HCT116 (cell line): ENCODE results near the gene USP21. TPM values are rescaled to one million over a fixed set of nuclear protein-coding genes. Genes with fewer than 3 reads are reported as not detected.

Source experiments
- ATAC-seq: fragments of 200-7000 bp; cut with Tn5 transposase; 2 replicates; pipeline ENCODE4 v1.9.1; 2020; ENCODE audit warnings: mild to moderate bottlenecking, moderate library complexity
- BruUV-seq: library from RNA; stranded (reverse); fragments of 400-500 nt; replicated peaks from 2 replicates; lab custom pipeline; 2021; lab: Mats Ljungman, UMichigan
- CTCF ChIA-PET: fragments of 300-600 bp; sonication (Branson Sonifier 250); formaldehyde crosslinking; loops from one replicate; lab custom pipeline; 2021; ENCODE audit warnings: antibody characterized with exemption; lab: Charles Lee
- POLR2A ChIA-PET: fragments of 300-600, 350-600 bp; sonication (Branson Sonifier 250); formaldehyde crosslinking; loops from one replicate; lab custom pipeline; 2021; ENCODE audit warnings: antibody characterized with exemption; lab: Charles Lee
- RAD21 ChIA-PET, 2 experiments: fragments of 300-600 bp; sonication (Branson Sonifier 250); formaldehyde crosslinking; loops; one replicate each; lab custom pipeline; 2023; ENCODE audit warnings: low total read pairs in 2 of 2; ENCODE audit not compliant: uncharacterized antibody in 2 of 2, unreplicated experiment in 2 of 2, low non-redundant PET in 1 of 2; lab: Charles Lee
- DNase-seq: peaks from one replicate; pipeline ENCODE4 v3.0.0-alpha.2; 2010; ENCODE audit warnings: low read depth, low spot score
- H2AFZ ChIP-seq: fragments of 200-600 bp; shearing (Covaris generic), sonication (generic); 2 replicates; pipeline ENCODE4 v1.6.1; 2017; ENCODE audit warnings: low read depth, mixed run types, mixed read lengths, antibody characterized with exemption, low read length; ENCODE audit not compliant: poor library complexity, severe bottlenecking
- H3K27ac ChIP-seq: 2 replicates; pipeline ENCODE4 v1.5.1; 2012; ENCODE audit warnings: low read depth, low read length
- H3K27me3 ChIP-seq: fragments of 200-600 bp; sonication (generic); 2 replicates; pipeline ENCODE4 v1.6.1; 2016; ENCODE audit warnings: mixed run types, low read length, mixed read lengths; ENCODE audit not compliant: insufficient read depth
- H3K36me3 ChIP-seq, 2 experiments: fragments of 200-500 bp in 1 of 2; fragments of 200-600 bp in 1 of 2; sonication (Bioruptor generic) in 1 of 2; sonication (generic) in 1 of 2; 2 replicates each; pipeline versions ENCODE4 v1.5.1 to v1.6.1; 2014 to 2016; ENCODE audit warnings: low read length in 2 of 2, inconsistent platforms in 1 of 2, mixed read lengths in 1 of 2, mixed run types in 1 of 2; ENCODE audit not compliant: insufficient read depth in 2 of 2, control insufficient read depth in 1 of 2
- H3K4me1 ChIP-seq, 2 experiments: fragments of 200-600 bp in 1 of 2; sonication (generic) in 1 of 2; 2 replicates each; pipeline versions ENCODE4 v1.5.1 to v1.6.1; 2012 to 2017; ENCODE audit warnings: low read length in 2 of 2, inconsistent platforms in 1 of 2, mild to moderate bottlenecking in 1 of 2, mixed read lengths in 1 of 2, mixed run types in 1 of 2, moderate library complexity in 1 of 2; ENCODE audit not compliant: insufficient read depth in 2 of 2, control insufficient read depth in 1 of 2
- H3K4me2 ChIP-seq: fragments of 200-600 bp; sonication (generic); 2 replicates; pipeline ENCODE4 v1.6.1; 2017; ENCODE audit warnings: mixed run types, low read length, mixed read lengths
- H3K4me3 ChIP-seq, 2 experiments: fragments of 200-600 bp in 1 of 2; sonication (generic) in 1 of 2; replicated peaks in 1 of 2; 2 replicates each; pipeline ENCODE4 v1.5.1; 2011 to 2016; ENCODE audit warnings: low read length in 2 of 2, control low read depth in 1 of 2, low read depth in 1 of 2, mild to moderate bottlenecking in 1 of 2, mixed read lengths in 1 of 2, mixed run types in 1 of 2
- H3K79me2 ChIP-seq: fragments of 200-600 bp; sonication (generic); 2 replicates; pipeline ENCODE4 v1.6.1; 2017; ENCODE audit warnings: mild to moderate bottlenecking, mixed run types, low read length, moderate library complexity, mixed read lengths; ENCODE audit not compliant: insufficient read depth
- H3K9ac ChIP-seq: fragments of 200-600 bp; sonication (generic); 2 replicates; pipeline ENCODE4 v1.6.1; 2016; ENCODE audit warnings: low read length, mixed read lengths
- H3K9me2 ChIP-seq: fragments of 200-600 bp; sonication (generic), shearing (Covaris generic); 2 replicates; pipeline ENCODE4 v1.6.1; 2017; ENCODE audit warnings: mixed run types, mild to moderate bottlenecking, moderate library complexity; ENCODE audit not compliant: insufficient read depth
- H3K9me3 ChIP-seq, 2 experiments: fragments of 200-500 bp in 1 of 2; fragments of 200-600 bp in 1 of 2; sonication (Bioruptor generic) in 1 of 2; sonication (generic) in 1 of 2; 2 replicates each; pipeline ENCODE4 v1.6.1; 2014 to 2017; ENCODE audit warnings: low read length in 2 of 2, mixed read lengths in 2 of 2, inconsistent platforms in 1 of 2, low read depth in 1 of 2, mild to moderate bottlenecking in 1 of 2, mixed run types in 1 of 2, moderate library complexity in 1 of 2; ENCODE audit not compliant: control insufficient read depth in 1 of 2, insufficient read depth in 1 of 2
- H4K20me1 ChIP-seq: fragments of 200-600 bp; sonication (generic), shearing (Covaris generic); 2 replicates; pipeline ENCODE4 v1.6.1; 2017; ENCODE audit warnings: mixed run types, mild to moderate bottlenecking, moderate library complexity; ENCODE audit not compliant: insufficient read depth
- CBX3 ChIP-seq: IDR thresholded peaks from 2 replicates; pipeline ENCODE4 v1.6.1; 2012; ENCODE audit warnings: low read depth
- CEBPB ChIP-seq: IDR thresholded peaks from 2 replicates; pipeline ENCODE4 v1.6.1; 2012; ENCODE audit warnings: low read depth
- CTCF ChIP-seq, 3 experiments: fragments of 200-600 bp in 1 of 3; sonication (generic) in 1 of 3; IDR thresholded peaks in 2 of 3; conservative IDR thresholded peaks in 1 of 3; 2 replicates each; pipeline ENCODE4 v1.5.1; 2012 to 2017; ENCODE audit warnings: low read depth in 2 of 3, low read length in 2 of 3, antibody characterized with exemption in 1 of 3, borderline replicate concordance in 1 of 3, control low read depth in 1 of 3, mild to moderate bottlenecking in 1 of 3, mixed read lengths in 1 of 3, mixed run types in 1 of 3, moderate library complexity in 1 of 3; ENCODE audit not compliant: insufficient read depth in 1 of 3
- EGR1 ChIP-seq: IDR thresholded peaks from 2 replicates; pipeline ENCODE4 v1.6.1; 2012; ENCODE audit warnings: low read depth
- ELF1 ChIP-seq: IDR thresholded peaks from 2 replicates; pipeline ENCODE4 v1.6.1; 2012; ENCODE audit warnings: low read depth, borderline replicate concordance
- FOSL1 ChIP-seq: IDR thresholded peaks from 2 replicates; pipeline ENCODE4 v1.6.1; 2012; ENCODE audit warnings: low read depth
- JUND ChIP-seq: IDR thresholded peaks from 2 replicates; pipeline ENCODE4 v1.6.1; 2012
- MAX ChIP-seq: IDR thresholded peaks from 2 replicates; pipeline ENCODE4 v1.6.1; 2012
- REST ChIP-seq: IDR thresholded peaks from 2 replicates; pipeline ENCODE4 v1.6.1; 2012; ENCODE audit warnings: low read depth
- SIN3A ChIP-seq: IDR thresholded peaks from 2 replicates; pipeline ENCODE4 v1.6.1; 2012; ENCODE audit warnings: low read depth
- TCF7L2 ChIP-seq: IDR thresholded peaks from 2 replicates; pipeline ENCODE4 v1.7.0; 2011; ENCODE audit warnings: borderline replicate concordance, inconsistent platforms; ENCODE audit not compliant: insufficient read depth, insufficient read length; ENCODE audit errors: extremely low read depth
- YY1 ChIP-seq: IDR thresholded peaks from 2 replicates; pipeline ENCODE4 v1.6.1; 2011; ENCODE audit warnings: low read length, low read depth, moderate library complexity, mild to moderate bottlenecking; ENCODE audit not compliant: insufficient replicate concordance; ENCODE audit errors: extremely low read depth
- ZBTB33 ChIP-seq: IDR thresholded peaks from 2 replicates; pipeline ENCODE4 v1.6.1; 2011; ENCODE audit warnings: mild to moderate bottlenecking, low read length, moderate library complexity; ENCODE audit not compliant: insufficient replicate concordance; ENCODE audit errors: extremely low read depth
- ZFX ChIP-seq: fragments of 450-650 bp; IDR thresholded peaks from 2 replicates; pipeline ENCODE4 v1.6.1; 2017
- intact Hi-C: fragments of 100-400 bp; cut with micrococcal nuclease; formaldehyde crosslinking; loops from 2 replicates; pipeline ENCODE4 v1.10.0; 2022
- total RNA-seq: library from RNA; stranded (reverse); gene quantifications from one replicate; pipeline ENCODE4 v1.2.1, GENCODE V29; 2021; ENCODE audit not compliant: unreplicated experiment

Gene USP21
- total RNA-seq, 1 experiment from 2014 or later = 22.1 TPM

- TF ChIP-seq REST (no peak), SIN3A (no peak), CBX3 (no peak), YY1 (no peak), CEBPB (no peak)
- TF ChIP-seq, all 23 proteins: peak for 0
Measured at GRCh38 chr1:161162806-161163205, 3.5 kb downstream of the USP21 start (continued).

GRCh38 chr1:161163793-161164192, 4.5 kb downstream of the USP21 start:
- RAD21 ChIA-PET = no interaction called here
- no peak for ATAC-seq
- TF ChIP-seq EGR1 = no peak
- no peak for TF ChIP-seq SIN3A
- TF ChIP-seq JUND = no peak
- no peak for TF ChIP-seq MAX
- TF ChIP-seq CEBPB = no peak
- TF ChIP-seq YY1 = no peak
- TF ChIP-seq FOSL1 = no peak
- no peak for TF ChIP-seq ZFX
- no peak for TF ChIP-seq CBX3
- TF ChIP-seq TCF7L2 = no peak
- TF ChIP-seq CTCF (IDR thresholded peaks at IDR 0.05 in 2 of 3, conservative IDR thresholded peaks at IDR 0.05 in 1 of 3; ENCODE audit: borderline replicate concordance in 1 of 3, insufficient read depth in 1 of 3, low read depth in 2 of 3, low read length in 2 of 3) = no peak
- TF ChIP-seq ZBTB33 = no peak
- no peak for TF ChIP-seq ELF1

More at GRCh38 chr1:161163793-161164192, 4.5 kb downstream of the USP21 start:
- BruUV-seq = no TSS peak
- no peak overlapping the region for H3K4me2 ChIP-seq
- no peak overlapping the region for H3K9ac ChIP-seq
- intact Hi-C loops = no loop called here
- H3K4me3 ChIP-seq = no peak overlapping the region
- no peaks in the 10 kb centered on the region for H3K27me3 ChIP-seq
- H3K27ac ChIP-seq = no peak overlapping the region
- peaks cover 9 to 42% of the 10 kb centered on the region in 2 experiments; a peak in 3 of 4 replicates for H3K4me1 ChIP-seq
- no peaks in the 10 kb centered on the region for H3K9me3 ChIP-seq
- no peaks in the 10 kb centered on the region for H4K20me1 ChIP-seq
- no peaks in the 10 kb centered on the region for H3K9me2 ChIP-seq
- CTCF ChIA-PET = interaction anchor here (2.8 kb wide), 1 partner anchor 10 kb away, joined by 10 read pairs; the partner anchor contains the start of gene UFC1
- H2AFZ ChIP-seq = no peak overlapping the region
- POLR2A ChIA-PET = no interaction called here
- H3K36me3 ChIP-seq = peaks cover 8 to 26% of the 10 kb centered on the region in 2 experiments; a peak in 2 of 4 replicates
- peaks cover 11% of the 10 kb centered on the region; the same call in 1 of the 2 replicates for H3K79me2 ChIP-seq
- no peak for DNase-seq
